Left ventricle myocardium inferior (tissue), 1 donor: Measurements from ENCODE around the gene SPRY1. TPM values are rescaled to one million over a fixed set of nuclear protein-coding genes. Genes with fewer than 3 reads are reported as not detected.

Source experiments
- DNase-seq: peaks from one replicate; pipeline ENCODE4 v3.0.0-alpha.2; 2020
- H3K27ac ChIP-seq: fragments of 200-600 bp; replicated peaks from 2 replicates; pipeline ENCODE4 v1.8.0; 2021
- H3K27me3 ChIP-seq: fragments of 200-600 bp; 2 replicates; pipeline ENCODE4 v1.8.0; 2021; ENCODE audit warnings: low read depth
- H3K36me3 ChIP-seq: fragments of 200-600 bp; 2 replicates; pipeline ENCODE4 v1.8.0; 2021
- H3K4me1 ChIP-seq: fragments of 200-600 bp; 2 replicates; pipeline ENCODE4 v1.8.0; 2021
- H3K4me3 ChIP-seq: fragments of 200-600 bp; 2 replicates; pipeline ENCODE4 v1.8.0; 2021; ENCODE audit warnings: mild to moderate bottlenecking, moderate library complexity
- H3K9me3 ChIP-seq: fragments of 200-600 bp; replicated peaks from 2 replicates; pipeline ENCODE4 v1.8.0; 2021
- CTCF ChIP-seq: fragments of 200-600 bp; IDR thresholded peaks from 2 replicates; pipeline ENCODE4 v1.8.0; 2021; ENCODE audit warnings: antibody characterized with exemption, mild to moderate bottlenecking, borderline replicate concordance
- intact Hi-C: fragments of 100-400 bp; cut with micrococcal nuclease; formaldehyde crosslinking; loops from one replicate; pipeline ENCODE4 v1.11.0; 2022
- total RNA-seq: library from RNA; stranded (reverse); fragmentation: NEBNext Ultra II Directional; extraction: Animal tissue kit (Norgen Biotek cat#: 25700); gene quantifications from one replicate; pipeline ENCODE4 v1.2.1, GENCODE V29; 2021
- donor health status: DM: no; HTN: yes; CAD: no; lungs with severe emphysema.

The SPRY1 gene
- total RNA-seq, 1 donor from 2014 or later = 39.7 TPM

GRCh38 chr4:123350726-123351125 lies 45.9 kb upstream of the SPRY1 start:
- H3K36me3 ChIP-seq = no peaks in the 10 kb centered on the region
- H3K4me3 ChIP-seq = no peak overlapping the region
- no peaks in the 10 kb centered on the region for H3K27me3 ChIP-seq
- H3K27ac ChIP-seq = no peak overlapping the region
- H3K4me1 ChIP-seq = peaks cover 46% of the 10 kb centered on the region
- no peak for TF ChIP-seq CTCF
- intact Hi-C loops = no loop called here
- DNase-seq = no peak
- H3K9me3 ChIP-seq = no peaks in the 10 kb centered on the region

GRCh38 chr4:123351713-123352112 lies 44.9 kb upstream of the SPRY1 start:
- Histone ChIP-seq H3K9me3 (no peaks in the 10 kb centered on the region), H3K4me1 (peaks cover 45% of the 10 kb centered on the region), H3K4me3 (no peak overlapping the region), H3K27ac (peak overlapping the region; percentile 68), H3K27me3 (no peaks in the 10 kb centered on the region), H3K36me3 (no peaks in the 10 kb centered on the region)
- no peak for DNase-seq
- TF ChIP-seq CTCF = no peak
- intact Hi-C loops = no loop called here

- intact Hi-C loops = no loop called here
- Histone ChIP-seq H3K36me3 (no peaks in the 10 kb centered on the region), H3K4me3 (no peak overlapping the region), H3K27me3 (no peaks in the 10 kb centered on the region), H3K27ac (peak overlapping the region; percentile 68), H3K9me3 (no peaks in the 10 kb centered on the region), H3K4me1 (peaks cover 45% of the 10 kb centered on the region)
- no peak for DNase-seq
- no peak for TF ChIP-seq CTCF
Observed at GRCh38 chr4:123352240-123352945, 44.2 kb upstream of the SPRY1 start.

DNA sequence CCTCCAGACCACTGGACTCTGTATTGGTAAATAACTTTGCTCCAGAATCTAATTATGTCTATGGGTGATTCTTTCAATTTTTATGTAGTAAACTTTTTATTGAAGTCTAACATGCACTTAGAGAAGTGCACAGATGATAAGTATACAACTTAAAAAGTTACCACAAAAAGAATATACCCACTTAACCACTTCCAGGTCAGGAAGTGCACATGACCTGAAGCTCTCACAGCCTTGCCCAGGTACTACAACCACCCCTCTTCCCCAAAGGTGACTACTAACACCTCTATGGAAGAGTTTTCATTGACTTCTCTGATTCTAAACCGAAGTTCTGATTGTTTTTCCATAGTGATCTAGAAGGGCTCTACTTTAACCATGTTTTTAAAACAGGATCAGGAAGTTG lies 43.6 kb upstream of the SPRY1 start:
- no peak for TF ChIP-seq CTCF
- Histone ChIP-seq H3K9me3 (no peaks in the 10 kb centered on the region), H3K4me3 (no peak overlapping the region), H3K27ac (peak overlapping the region; percentile 68), H3K27me3 (no peaks in the 10 kb centered on the region), H3K4me1 (peaks cover 45% of the 10 kb centered on the region), H3K36me3 (no peaks in the 10 kb centered on the region)
- intact Hi-C loops = no loop called here
- no peak for DNase-seq

DNA sequence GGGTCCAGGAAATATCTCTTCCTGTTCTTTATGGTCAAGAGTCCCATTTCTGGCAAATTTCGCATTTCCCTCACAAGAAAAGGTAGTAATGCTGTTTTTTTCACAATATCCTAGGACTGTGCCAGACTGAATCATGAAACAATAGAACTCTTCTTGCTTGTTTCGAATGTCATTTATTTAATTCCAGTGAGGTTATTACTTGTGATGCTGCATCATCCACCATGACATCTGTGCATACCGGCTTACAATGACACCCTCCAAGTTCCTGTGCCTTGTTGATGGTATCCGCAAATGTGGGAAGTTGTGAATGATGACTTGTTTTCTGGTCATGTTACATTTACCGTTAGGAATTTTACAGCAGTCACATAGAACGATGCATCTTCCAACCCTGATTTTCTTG lies 42.9 kb upstream of the SPRY1 start:
- Histone ChIP-seq H3K4me1 (peaks cover 45% of the 10 kb centered on the region), H3K9me3 (no peaks in the 10 kb centered on the region), H3K36me3 (no peaks in the 10 kb centered on the region), H3K4me3 (no peak overlapping the region), H3K27me3 (no peaks in the 10 kb centered on the region), H3K27ac (peak overlapping the region; percentile 68)
- intact Hi-C loops = no loop called here
- TF ChIP-seq CTCF = no peak
- no peak for DNase-seq
